ENCODE measurements around the gene PPIE. TPM values are rescaled to one million over a fixed set of nuclear protein-coding genes. Genes with fewer than 3 reads are reported as not detected.

Gene PPIE
- total and polyA plus RNA-seq, 2 of the 13 experiments (the other 11 are each of a cell fraction or from before 2014, with no cell fraction given): 15.3 to 26.3 TPM

GRCh38 chr1:39789571-39790110, 51.0 kb downstream of the PPIE start:
- Histone ChIP-seq H3K27ac (ENCODE audit: extremely low read length, insufficient read depth, low read length) (no peak overlapping the region), H3K4me2 (ENCODE audit: low read depth, low read length) (peak overlapping the region; percentile 57), H3K4me1 (ENCODE audit: insufficient read depth, low read length) (peaks cover 7% of the 10 kb centered on the region), H3K36me3 (replicated peaks in 1 of 2; ENCODE audit: control insufficient read depth in 1 of 2, insufficient read depth in 2 of 2, low read length in 2 of 2) (no peaks in the 10 kb centered on the region), H2AFZ (ENCODE audit: low read length) (no peak overlapping the region), H3K27me3 (ENCODE audit: control insufficient read depth in 1 of 2, insufficient read depth in 2 of 2, low read length in 2 of 2) (peaks cover 0 to 15% of the 10 kb centered on the region in 2 experiments; a peak in 3 of 5 replicates), H3K79me2 (ENCODE audit: insufficient read depth, low read length) (no peaks in the 10 kb centered on the region), H4K20me1 (ENCODE audit: insufficient read depth, low read length) (no peaks in the 10 kb centered on the region), H3K4me3 (replicated peaks in 1 of 3; ENCODE audit: insufficient read depth in 1 of 3, low read depth in 2 of 3, low read length in 3 of 3) (peak overlapping the region in 2 of 3 experiments; percentile 36 to 58; a peak in 3 of 6 replicates), H3K9me3 (ENCODE audit: low read length) (no peaks in the 10 kb centered on the region), H3K9ac (ENCODE audit: insufficient read depth, low read depth, low read length) (no peak overlapping the region)
- DNase-seq (ENCODE audit: low spot score) (no peak), ATAC-seq (no peak), FAIRE-seq (no peak)
- ChIA-PET CTCF (ENCODE audit: low intra/inter-chr PET ratio, low total read pairs) (no interaction called here), POLR2A (interaction anchor here (0.9 kb wide), 1 partner anchor 9 kb away, joined by 3 read pairs; no protein-coding TSS in a partner anchor)
- in situ Hi-C loops (cut with HindIII; ENCODE audit: extremely low pct_ligation_motif_present, low pct_unique_long_range_greater_than_20kb): no loop called here
- no peak for TF ChIP-seq TBL1XR1 (IDR thresholded peaks at IDR 0.05; ENCODE audit: borderline replicate concordance, low read length, partially characterized antibody)
- no peak for TF ChIP-seq ZNF234 (CRISPR knock-in tag; conservative IDR thresholded peaks at IDR 0.05)
- TF ChIP-seq DZIP1 (CRISPR knock-in tag; IDR thresholded peaks at IDR 0.05): no peak
- no peak for TF ChIP-seq THAP8 (CRISPR knock-in tag; IDR thresholded peaks at IDR 0.05; ENCODE audit: borderline replicate concordance)
- TF ChIP-seq NFKB2 (CRISPR knock-in tag; IDR thresholded peaks at IDR 0.05; ENCODE audit: borderline replicate concordance): peak; percentile 29; the same call in 1 of the 2 replicates
- TF ChIP-seq TBX3 (IDR thresholded peaks at IDR 0.05; ENCODE audit: borderline replicate concordance): no peak
- no peak for TF ChIP-seq SP1 (IDR thresholded peaks at IDR 0.05)
- no peak for TF ChIP-seq SP1 (CRISPR knock-in tag; IDR thresholded peaks at IDR 0.05)
- no peak for TF ChIP-seq RFX3 (CRISPR knock-in tag; IDR thresholded peaks at IDR 0.05)
- intact Hi-C loops (cut with micrococcal nuclease; ENCODE audit: unreplicated experiment): no loop called here
- no TSS peak for BruUV-seq (replicated peaks)
- WGBS (ENCODE audit: low lambda C conversion rate): 93% methylated on average over 14 of the region's 15 CpGs
